Ascending aorta (tissue), 2 donors: Measurements from ENCODE around the gene CDV3. TPM values are rescaled to one million over a fixed set of nuclear protein-coding genes. Genes with fewer than 3 reads are reported as not detected.

Experiments
- DNase-seq, 2 donors: peaks; one replicate each; pipeline ENCODE4 v3.0.0-alpha.2; 2019; ENCODE audit warnings: low spot score in 2 of 2
- H3K27ac ChIP-seq, 2 donors: fragments of 200-600 bp; sonication (generic); one replicate each; pipeline ENCODE4 v1.5.1; 2016 to 2017; ENCODE audit warnings: mild to moderate bottlenecking in 1 of 2
- H3K27me3 ChIP-seq: fragments of 200-600 bp; sonication (generic); one replicate; pipeline ENCODE4 v1.5.1; 2017
- H3K36me3 ChIP-seq, 2 donors: fragments of 200-600 bp; sonication (generic); one replicate each; pipeline ENCODE4 v1.5.1; 2016
- H3K4me1 ChIP-seq, 2 donors: fragments of 200-600 bp; sonication (generic); one replicate each; pipeline ENCODE4 v1.5.1; 2016 to 2017; ENCODE audit warnings: mild to moderate bottlenecking in 1 of 2
- H3K4me3 ChIP-seq, 2 donors: fragments of 200-600 bp; sonication (generic); one replicate each; pipeline ENCODE4 v1.5.1; 2016 to 2017; ENCODE audit warnings: mild to moderate bottlenecking in 1 of 2
- H3K9me3 ChIP-seq, 2 donors: fragments of 200-600 bp; sonication (generic); one replicate each; pipeline ENCODE4 v1.5.1; 2016
- intact Hi-C: fragments of 100-400 bp; cut with DNase I; formaldehyde crosslinking; loops from one replicate; pipeline ENCODE4 v1.15.1; 2023
- total RNA-seq: library from RNA; depleted of rRNA; stranded (reverse); fragments of >200 nt; gene quantifications from one replicate; pipeline ENCODE4 v1.1.0, GENCODE V29; 2016
- TF ChIP-seq, protein P1 (sequence below), 3 experiments: fragments of 200-600 bp in 2 of 3; fragments of 450-650 bp in 1 of 3; sonication (generic) in 2 of 3; IDR thresholded peaks; one replicate each; pipeline ENCODE4 v1.5.1; 2016 to 2019; ENCODE audit warnings: antibody characterized with exemption in 3 of 3, mild to moderate bottlenecking in 1 of 3, moderate library complexity in 1 of 3

CDV3 gene
- total RNA-seq, 1 donor from 2014 or later, result 24.6 TPM

DNA sequence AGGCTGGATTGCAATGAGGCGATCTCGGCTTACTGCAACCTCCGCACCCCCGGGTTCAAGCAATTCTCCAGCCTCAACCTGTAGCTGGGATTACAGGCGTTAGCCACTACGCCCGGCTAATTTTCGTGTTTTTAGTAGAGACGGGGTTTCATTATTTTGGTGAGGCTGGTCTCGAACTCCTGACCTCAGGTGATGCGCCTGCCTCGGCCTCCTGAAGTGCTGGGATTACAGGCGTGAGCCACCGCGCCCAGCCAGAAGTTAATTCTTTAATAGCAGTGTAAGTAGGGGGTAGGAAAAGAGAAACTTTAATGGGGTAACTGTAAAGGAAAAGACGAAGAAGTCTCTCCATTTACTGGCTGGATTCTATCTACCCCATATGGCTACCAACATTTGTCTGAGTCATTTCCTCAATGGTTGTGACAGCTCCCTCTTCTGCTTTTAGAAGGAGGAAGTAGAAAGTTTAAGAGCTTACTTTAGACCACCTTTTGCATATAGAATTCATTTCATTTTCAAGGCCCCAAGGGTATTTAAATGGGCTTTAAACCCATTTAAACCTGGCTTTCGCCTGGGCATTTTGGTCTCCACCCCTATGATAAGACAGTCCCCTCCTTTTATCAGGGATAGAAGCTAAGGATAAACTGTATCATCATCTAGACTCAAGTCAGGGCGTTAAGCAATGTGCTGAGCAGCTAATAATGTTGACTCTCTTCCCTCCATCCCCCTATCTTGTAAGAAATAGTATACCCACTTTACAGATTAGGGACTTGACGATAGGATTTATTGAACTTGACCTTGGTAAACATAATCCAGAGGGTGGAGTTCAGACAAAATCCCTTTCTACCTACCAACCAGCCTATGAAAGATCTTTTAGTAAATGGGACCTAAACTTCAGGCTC, 1.1 kb upstream of the CDV3 start:
- TF ChIP-seq, protein P1, sequence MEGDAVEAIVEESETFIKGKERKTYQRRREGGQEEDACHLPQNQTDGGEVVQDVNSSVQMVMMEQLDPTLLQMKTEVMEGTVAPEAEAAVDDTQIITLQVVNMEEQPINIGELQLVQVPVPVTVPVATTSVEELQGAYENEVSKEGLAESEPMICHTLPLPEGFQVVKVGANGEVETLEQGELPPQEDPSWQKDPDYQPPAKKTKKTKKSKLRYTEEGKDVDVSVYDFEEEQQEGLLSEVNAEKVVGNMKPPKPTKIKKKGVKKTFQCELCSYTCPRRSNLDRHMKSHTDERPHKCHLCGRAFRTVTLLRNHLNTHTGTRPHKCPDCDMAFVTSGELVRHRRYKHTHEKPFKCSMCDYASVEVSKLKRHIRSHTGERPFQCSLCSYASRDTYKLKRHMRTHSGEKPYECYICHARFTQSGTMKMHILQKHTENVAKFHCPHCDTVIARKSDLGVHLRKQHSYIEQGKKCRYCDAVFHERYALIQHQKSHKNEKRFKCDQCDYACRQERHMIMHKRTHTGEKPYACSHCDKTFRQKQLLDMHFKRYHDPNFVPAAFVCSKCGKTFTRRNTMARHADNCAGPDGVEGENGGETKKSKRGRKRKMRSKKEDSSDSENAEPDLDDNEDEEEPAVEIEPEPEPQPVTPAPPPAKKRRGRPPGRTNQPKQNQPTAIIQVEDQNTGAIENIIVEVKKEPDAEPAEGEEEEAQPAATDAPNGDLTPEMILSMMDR (IDR thresholded peaks at IDR 0.05), result no peak
- no peak for DNase-seq
- no peaks in the 10 kb centered on the region for H3K9me3 ChIP-seq
- H3K27ac ChIP-seq, result peak overlapping the region; percentile 82 to 93
- peak overlapping the region; percentile 39 to 50 for H3K4me3 ChIP-seq
- H3K4me1 ChIP-seq, result peaks cover 22 to 44% of the 10 kb centered on the region in 2 donors
- intact Hi-C loops, result loop anchor here (1.0 to 10.0 kb wide), 8 partner anchors 90 to 1158 kb away; partner anchors contain the start of genes ACAD11, DNAJC13, NPHP3 and TMEM108
- peaks cover 0 to 17% of the 10 kb centered on the region in 2 donors for H3K36me3 ChIP-seq
- H3K27me3 ChIP-seq, result no peaks in the 10 kb centered on the region

DNA sequence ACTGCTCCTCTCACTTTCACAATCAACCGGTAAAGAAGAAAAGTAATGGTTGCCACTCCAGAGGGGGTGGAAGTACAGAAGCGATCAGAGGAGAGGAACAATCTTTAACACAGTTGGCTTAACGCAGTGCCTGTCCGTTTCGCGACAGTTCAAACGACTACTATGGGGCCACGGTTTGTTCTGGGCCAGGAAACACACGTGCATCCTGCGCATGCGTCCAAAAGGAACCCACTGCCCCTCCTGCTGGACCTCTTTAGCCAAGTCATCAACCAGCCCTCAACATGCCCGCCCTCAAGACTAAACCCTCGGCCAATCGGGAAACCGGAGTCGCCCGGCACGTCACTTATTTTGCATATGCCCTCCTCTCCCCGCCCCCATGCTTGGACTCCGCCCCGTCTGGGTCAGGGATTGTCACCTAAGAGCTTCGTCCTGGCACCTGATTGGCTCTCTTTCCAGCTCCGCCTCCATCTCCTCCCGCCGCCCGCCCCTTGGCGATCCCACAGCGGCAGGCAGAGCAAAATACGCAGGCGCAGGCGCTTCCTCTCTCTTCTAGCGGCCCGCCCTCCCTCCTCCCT, 345 bp upstream of the CDV3 start:
- Histone ChIP-seq H3K27ac (peak overlapping the region; percentile 94 to 97), H3K4me1 (peaks cover 26 to 51% of the 10 kb centered on the region in 2 donors), H3K27me3 (no peaks in the 10 kb centered on the region), H3K9me3 (no peaks in the 10 kb centered on the region), H3K36me3 (peaks cover under 1 to 24% of the 10 kb centered on the region in 2 donors), H3K4me3 (peak overlapping the region; percentile 73 to 88)
- DNase-seq, result peak; percentile 100
- TF ChIP-seq, protein P1 (IDR thresholded peaks at IDR 0.05), result no peak
- intact Hi-C loops, result loop anchor here (1.0 to 10.0 kb wide), 8 partner anchors 89 to 1158 kb away; partner anchors contain the start of genes ACAD11, DNAJC13, NPHP3 and TMEM108

DNA sequence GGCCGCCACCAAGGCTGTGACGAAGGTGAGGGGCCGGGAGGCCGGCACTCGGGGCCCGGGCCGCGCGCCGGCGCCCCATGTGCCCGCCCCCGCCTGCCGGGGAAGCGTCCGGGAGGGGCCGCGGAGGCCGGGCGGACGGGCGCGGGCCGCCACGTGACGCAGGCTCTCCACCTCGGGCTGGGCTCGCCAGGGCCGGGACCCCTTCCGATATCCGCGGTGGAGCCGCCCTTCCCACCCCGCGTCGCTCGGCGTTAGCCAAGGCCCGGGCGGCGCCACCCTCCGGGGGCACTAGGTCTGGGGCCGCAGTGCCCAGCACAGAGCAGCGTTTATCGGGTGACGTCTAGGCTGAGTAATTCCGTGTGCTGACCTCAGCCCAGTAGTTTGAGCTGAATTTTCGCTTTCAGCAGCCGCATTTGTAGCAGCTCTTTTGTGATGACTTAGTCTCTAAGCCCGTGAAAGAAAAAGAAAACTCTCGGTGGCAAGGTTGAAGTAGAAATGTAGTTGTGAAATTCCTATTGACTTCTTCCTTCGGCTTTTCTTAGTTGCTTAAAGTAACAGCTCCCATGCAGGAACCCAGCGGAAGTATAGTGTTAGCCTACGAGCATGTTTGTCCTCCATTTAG, 885 bp downstream of the CDV3 start:
- no peaks in the 10 kb centered on the region for H3K27me3 ChIP-seq
- intact Hi-C loops, result loop anchor here (5.0 to 10.0 kb wide), 6 partner anchors 88 to 1160 kb away; partner anchors contain the start of genes DNAJC13, TMEM108 and TOPBP1
- no peaks in the 10 kb centered on the region for H3K9me3 ChIP-seq
- DNase-seq, result peak; percentile 27 to 85
- H3K36me3 ChIP-seq, result peaks cover 9 to 36% of the 10 kb centered on the region in 2 donors
- TF ChIP-seq, protein P1 (IDR thresholded peaks at IDR 0.05), result peak in 1 of 3 experiments; percentile 8
- peak overlapping the region; percentile 73 to 88 for H3K4me3 ChIP-seq
- peaks cover 26 to 57% of the 10 kb centered on the region in 2 donors for H3K4me1 ChIP-seq
- H3K27ac ChIP-seq, result peak overlapping the region; percentile 94 to 97

DNA sequence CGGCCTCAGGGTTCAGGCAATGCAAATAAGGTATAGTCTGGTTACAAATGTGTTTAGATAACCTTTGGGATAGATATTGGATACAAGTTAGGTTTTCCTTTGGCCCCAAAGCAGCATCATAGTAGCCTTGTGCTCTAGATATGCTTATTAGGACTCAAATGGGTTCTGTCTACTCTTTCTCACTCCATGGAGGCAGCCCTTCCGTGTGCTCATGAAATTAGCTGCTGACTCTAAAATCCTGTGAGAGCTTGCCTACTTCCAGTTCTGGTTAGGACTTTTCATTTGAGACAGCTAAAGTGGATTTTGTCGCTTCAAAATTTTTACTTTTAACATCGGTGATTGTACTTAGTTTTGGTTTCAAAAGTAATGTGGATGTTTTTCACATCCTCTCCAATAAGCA, 1.6 kb downstream of the CDV3 start:
- H3K4me1 ChIP-seq, result peaks cover 26 to 51% of the 10 kb centered on the region in 2 donors
- peak overlapping the region; percentile 73 to 88 for H3K4me3 ChIP-seq
- H3K36me3 ChIP-seq, result peaks cover 15 to 44% of the 10 kb centered on the region in 2 donors
- DNase-seq, result no peak
- H3K27ac ChIP-seq, result peak overlapping the region; percentile 94 to 97
- intact Hi-C loops, result loop anchor here (5.0 to 10.0 kb wide), 5 partner anchors 68 to 1160 kb away; partner anchors contain the start of gene DNAJC13
- TF ChIP-seq, protein P1 (IDR thresholded peaks at IDR 0.05), result no peak
- no peaks in the 10 kb centered on the region for H3K27me3 ChIP-seq
- H3K9me3 ChIP-seq, result no peaks in the 10 kb centered on the region

- intact Hi-C loops, result loop anchor here (5.0 to 10.0 kb wide), 5 partner anchors 69 to 1161 kb away; partner anchors contain the start of gene DNAJC13
- Histone ChIP-seq H3K27me3 (no peaks in the 10 kb centered on the region), H3K36me3 (peaks cover 21 to 50% of the 10 kb centered on the region in 2 donors), H3K27ac (peak overlapping the region in 1 of 2 donors; percentile 23), H3K4me1 (peaks cover 18 to 44% of the 10 kb centered on the region in 2 donors), H3K9me3 (no peaks in the 10 kb centered on the region), H3K4me3 (peak overlapping the region; percentile 73 to 88)
- no peak for DNase-seq
- TF ChIP-seq, protein P1 (IDR thresholded peaks at IDR 0.05), result no peak
These were observed 2.7 kb downstream of the CDV3 start for GRCh38 chr3:133576169-133576568.
